ENCODE data around the gene RPL10A.
A peak's percentile ranks its signal among the peaks of the same experiment; 100 is the strongest.

Gene RPL10A

GRCh38 chr6:35493307-35493983 is 25.2 kb downstream of the RPL10A start:
- DNase-seq = no peak

- no peak for DNase-seq
Measured at GRCh38 chr6:35494161-35494563, 26.0 kb downstream of the RPL10A start.

GRCh38 chr6:35495258-35496035 is 27.2 kb downstream of the RPL10A start:
- no peak for DNase-seq

GRCh38 chr6:35496036-35496840 is 28.0 kb downstream of the RPL10A start:
- peak; percentile 60 for DNase-seq

- peak; percentile 81 for DNase-seq
Measured at GRCh38 chr6:35496841-35497570, 28.8 kb downstream of the RPL10A start, which contains the start of gene TEAD3. Gene TEAD3 (minus strand): TSS chr6:35497079.

GRCh38 chr6:35497571-35498421 is 29.6 kb downstream of the RPL10A start:
- peak; percentile 72 for DNase-seq

- peak; percentile 78 for DNase-seq
Measured at GRCh38 chr6:35498422-35499067, 30.3 kb downstream of the RPL10A start.

- DNase-seq = no peak
Measured at GRCh38 chr6:35499372-35499771, 31.2 kb downstream of the RPL10A start.

GRCh38 chr6:35500782-35501181 is 32.6 kb downstream of the RPL10A start:
- peak; percentile 60 for DNase-seq

- DNase-seq = no peak
Measured at GRCh38 chr6:35501784-35502183, 33.6 kb downstream of the RPL10A start.

GRCh38 chr6:35503534-35503933 is 35.3 kb downstream of the RPL10A start:
- no peak for DNase-seq

GRCh38 chr6:35505999-35506412 is 37.8 kb downstream of the RPL10A start:
- DNase-seq = no peak

GRCh38 chr6:35506536-35506935 is 38.3 kb downstream of the RPL10A start:
- no peak for DNase-seq

GRCh38 chr6:35507221-35507620 is 39.0 kb downstream of the RPL10A start:
- no peak for DNase-seq

GRCh38 chr6:35508027-35508426 is 39.8 kb downstream of the RPL10A start:
- DNase-seq = no peak

GRCh38 chr6:35508542-35508941 is 40.3 kb downstream of the RPL10A start:
- no peak for DNase-seq

GRCh38 chr6:35510916-35511561 is 42.8 kb downstream of the RPL10A start:
- DNase-seq = no peak

GRCh38 chr6:35511562-35511941 is 43.4 kb downstream of the RPL10A start:
- DNase-seq = no peak

- peak; percentile 61 for DNase-seq
Measured at GRCh38 chr6:35512006-35512405, 43.8 kb downstream of the RPL10A start.

GRCh38 chr6:35512740-35513139 is 44.5 kb downstream of the RPL10A start, which contains the start of gene TULP1:
Gene TULP1 (minus strand): TSS chr6:35512896. CDS start chr6:35512858, 38 bp downstream.
- DNase-seq = peak; percentile 93

GRCh38 chr6:35514587-35514986 is 46.4 kb downstream of the RPL10A start:
- no peak for DNase-seq
